Uterus (tissue), 2 donors: ENCODE data around the gene TSPAN5.

Experiments used
- CTCF ChIP-seq, 4 experiments: fragments of 200-600 bp in 2 of 4; fragments of 450-650 bp in 2 of 4; sonication (generic) in 2 of 4; IDR thresholded peaks; one replicate each; pipeline ENCODE4 v1.5.1; 2016 to 2019; ENCODE audit warnings: antibody characterized with exemption in 4 of 4, mild to moderate bottlenecking in 2 of 4, moderate library complexity in 1 of 4
- POLR2A ChIP-seq, 2 donors: fragments of 450-650 bp; IDR thresholded peaks; one replicate each; pipeline ENCODE4 v1.6.1; 2016; ENCODE audit warnings: antibody characterized with exemption in 2 of 2, mild to moderate bottlenecking in 1 of 2, moderate library complexity in 1 of 2

- TF ChIP-seq CTCF (IDR thresholded peaks at IDR 0.05) (no peak), POLR2A (IDR thresholded peaks at IDR 0.05) (no peak)
These were observed 74.1 kb downstream of the TSPAN5 start for GRCh38 chr4:98584265-98584664.
